Keratinocyte (primary cell): ENCODE measurements around the gene TACC3. TPM values are rescaled to one million over a fixed set of nuclear protein-coding genes. Genes with fewer than 3 reads are reported as not detected.
A peak's percentile ranks its signal among the peaks of the same experiment; 100 is the strongest.

Source experiments
- DNase-seq: peaks from one replicate; pipeline ENCODE4 v3.0.0-alpha.2; 2011; ENCODE audit warnings: low read depth, missing footprints, low spot score
- FAIRE-seq: peaks from 2 replicates; lab custom pipeline; 2011; peaks lifted over from hg19 to GRCh38; lab: Jason Lieb, UNC
- H2AFZ ChIP-seq: 2 replicates; pipeline ENCODE4 v1.6.0; 2012; ENCODE audit warnings: low read length, control low read depth, inconsistent platforms; ENCODE audit not compliant: control insufficient read depth
- H3K27ac ChIP-seq: 2 replicates; pipeline ENCODE4 v1.5.1; 2011; ENCODE audit warnings: low read length; ENCODE audit not compliant: control insufficient read depth, insufficient read depth
- H3K27me3 ChIP-seq: 3 replicates; pipeline ENCODE4 v1.6.0; 2011; ENCODE audit warnings: low read length; ENCODE audit not compliant: control insufficient read depth, insufficient read depth; ENCODE audit errors: extremely low read depth
- H3K36me3 ChIP-seq, 2 experiments: 2 replicates in 1 of 2; 3 replicates in 1 of 2; pipeline ENCODE4 v1.5.1; 2011; ENCODE audit warnings: low read length in 2 of 2, mild to moderate bottlenecking in 1 of 2; ENCODE audit not compliant: control insufficient read depth in 2 of 2, insufficient read depth in 2 of 2; ENCODE audit errors: extremely low read depth in 1 of 2
- H3K4me1 ChIP-seq: 3 replicates; pipeline ENCODE4 v1.5.1; 2011; ENCODE audit warnings: low read length; ENCODE audit not compliant: control insufficient read depth, insufficient read depth; ENCODE audit errors: extremely low read depth
- H3K4me2 ChIP-seq: 3 replicates; pipeline ENCODE4 v1.6.0; 2011; ENCODE audit warnings: low read depth, low read length; ENCODE audit not compliant: control insufficient read depth, insufficient read depth; ENCODE audit errors: extremely low read depth
- H3K4me3 ChIP-seq, 3 experiments: fragments of 200-600 bp in 1 of 3; sonication (generic) in 1 of 3; 2 replicates in 2 of 3; 3 replicates in 1 of 3; pipeline ENCODE4 v1.5.1; 2011 to 2016; ENCODE audit warnings: low read length in 3 of 3, mild to moderate bottlenecking in 3 of 3, control low read depth in 2 of 3, inconsistent platforms in 1 of 3, low read depth in 1 of 3, mixed read lengths in 1 of 3, mixed run types in 1 of 3, moderate library complexity in 1 of 3; ENCODE audit not compliant: control insufficient read depth in 2 of 3, insufficient read depth in 2 of 3; ENCODE audit errors: extremely low read depth in 1 of 3
- H3K79me2 ChIP-seq: 2 replicates; pipeline ENCODE4 v1.6.0; 2012; ENCODE audit warnings: low read length; ENCODE audit not compliant: control insufficient read depth, insufficient read depth
- H3K9ac ChIP-seq: 3 replicates; pipeline ENCODE4 v1.6.0; 2011; ENCODE audit warnings: low read length; ENCODE audit not compliant: control insufficient read depth, insufficient read depth; ENCODE audit errors: extremely low read depth
- H3K9me1 ChIP-seq: 3 replicates; pipeline ENCODE4 v1.6.0; 2011; ENCODE audit warnings: low read length; ENCODE audit not compliant: control insufficient read depth, insufficient read depth; ENCODE audit errors: extremely low read depth
- H3K9me3 ChIP-seq: 2 replicates; pipeline ENCODE4 v1.5.1; 2012; ENCODE audit warnings: low read depth, low read length; ENCODE audit not compliant: control insufficient read depth
- H4K20me1 ChIP-seq: 3 replicates; pipeline ENCODE4 v1.6.0; 2011; ENCODE audit warnings: low read length; ENCODE audit not compliant: control insufficient read depth, insufficient read depth; ENCODE audit errors: extremely low read depth
- EZH2 ChIP-seq: IDR thresholded peaks from one replicate; pipeline ENCODE4 v1.6.1; 2012; ENCODE audit warnings: inconsistent platforms, mild to moderate bottlenecking, low read length, moderate library complexity
- dilution Hi-C: fragments of 300-500 bp; cut with MboI; formaldehyde crosslinking; loops from one replicate; pipeline ENCODE4 v1.7.0; 2020; ENCODE audit warnings: low sequenced_read_pairs; ENCODE audit not compliant: extremely low pct_ligation_motif_present
- polyA plus RNA-seq, 5 experiments: library from polyadenylated mRNA; depleted of rRNA in 3 of 5; stranded (reverse) in 3 of 5; stranded (forward) in 1 of 5; unstranded in 1 of 5; fragments of >200 nt; gene quantifications; 1 replicate in 1 of 5; 2 replicates in 3 of 5; 3 replicates in 1 of 5; pipeline versions ENCODE4 v1.2.1 to v1.2.3, GENCODE V29; 2011 to 2012; ENCODE audit warnings: missing spikeins in 2 of 5, low read depth in 1 of 5, low replicate concordance in 1 of 5
- TF ChIP-seq, protein P1 (sequence below), 3 experiments: IDR thresholded peaks in 1 of 3; conservative IDR thresholded peaks in 1 of 3; optimal IDR thresholded peaks in 1 of 3; 2 replicates in 2 of 3; 3 replicates in 1 of 3; pipeline versions ENCODE3 to v1.5.1; 2011; ENCODE audit warnings: low read length in 3 of 3, mild to moderate bottlenecking in 3 of 3, moderate library complexity in 2 of 3, control low read depth in 1 of 3, inconsistent platforms in 1 of 3; ENCODE audit not compliant: insufficient read depth in 2 of 3; ENCODE audit errors: extremely low read depth in 1 of 3

TACC3 gene
- polyA plus RNA-seq, 1 donor (not counting 4 experiments of a cell fraction or from before 2014, with no cell fraction given) = 19.1 TPM

DNA sequence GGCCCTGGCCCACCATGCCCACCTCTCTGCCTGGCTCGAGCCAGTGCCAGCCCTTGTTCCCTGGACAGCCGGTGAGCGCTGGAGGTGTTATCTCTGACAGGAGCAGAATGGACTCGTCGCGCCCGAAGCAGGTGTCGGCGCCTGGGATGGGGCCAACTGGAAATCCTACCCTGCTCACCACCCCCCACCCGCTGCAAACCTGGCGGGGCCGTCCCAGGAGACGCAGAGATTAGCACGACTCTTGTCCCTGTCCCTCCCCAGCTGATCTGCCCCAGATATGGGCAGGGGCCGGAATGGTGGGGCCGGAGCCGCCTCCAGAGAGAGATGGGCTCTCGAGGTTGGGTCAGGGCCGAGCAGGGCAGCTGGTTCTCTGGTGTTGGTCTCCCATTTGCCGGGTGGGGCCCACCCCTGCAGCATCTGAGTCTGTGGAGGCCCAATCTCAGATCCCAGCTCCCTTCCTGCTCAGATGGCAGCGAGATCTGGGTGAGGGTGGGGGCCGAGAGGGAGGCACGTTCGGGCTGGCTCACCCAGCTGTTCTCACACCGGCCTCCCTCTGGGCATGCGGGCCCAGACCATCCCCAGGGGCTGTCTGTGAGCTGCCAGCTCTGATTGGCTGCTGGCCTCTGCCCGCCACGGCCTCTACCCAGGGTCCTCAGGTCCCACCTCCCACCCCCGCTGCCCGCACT lies 51.7 kb downstream of the TACC3 start:
- H3K9ac ChIP-seq = no peak overlapping the region

DNA sequence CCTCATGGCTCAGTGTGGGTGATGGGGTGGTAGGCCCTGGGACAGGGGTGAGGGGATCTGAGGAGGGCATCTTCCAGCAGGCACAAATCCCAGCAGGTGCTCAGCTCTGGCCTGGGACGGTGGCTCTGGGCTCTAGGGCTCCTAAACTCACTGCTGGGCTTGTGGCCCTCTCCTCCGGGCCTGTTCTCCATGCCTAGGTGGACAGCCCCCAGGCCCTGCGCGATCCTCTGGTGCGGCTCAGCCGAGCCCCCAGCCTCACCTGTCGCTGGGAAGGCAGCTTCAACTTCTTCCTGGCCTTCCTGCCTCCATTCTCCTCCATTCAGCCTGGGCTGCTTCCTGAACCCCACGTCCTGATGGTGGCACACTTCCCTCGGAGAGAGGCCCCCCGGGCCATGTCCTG lies 52.4 kb downstream of the TACC3 start:
- Histone ChIP-seq H3K4me1 (peaks cover 51% of the 10 kb centered on the region), H4K20me1 (no peaks in the 10 kb centered on the region), H3K4me2 (no peak overlapping the region), H2AFZ (no peak overlapping the region), H3K9ac (no peak overlapping the region), H3K27me3 (no peaks in the 10 kb centered on the region), H3K79me2 (no peaks in the 10 kb centered on the region), H3K9me1 (no peaks in the 10 kb centered on the region), H3K36me3 (no peaks in the 10 kb centered on the region), H3K9me3 (no peaks in the 10 kb centered on the region), H3K4me3 (no peak overlapping the region), H3K27ac (no peak overlapping the region)
- TF ChIP-seq EZH2 = no peak
- TF ChIP-seq, protein P1, sequence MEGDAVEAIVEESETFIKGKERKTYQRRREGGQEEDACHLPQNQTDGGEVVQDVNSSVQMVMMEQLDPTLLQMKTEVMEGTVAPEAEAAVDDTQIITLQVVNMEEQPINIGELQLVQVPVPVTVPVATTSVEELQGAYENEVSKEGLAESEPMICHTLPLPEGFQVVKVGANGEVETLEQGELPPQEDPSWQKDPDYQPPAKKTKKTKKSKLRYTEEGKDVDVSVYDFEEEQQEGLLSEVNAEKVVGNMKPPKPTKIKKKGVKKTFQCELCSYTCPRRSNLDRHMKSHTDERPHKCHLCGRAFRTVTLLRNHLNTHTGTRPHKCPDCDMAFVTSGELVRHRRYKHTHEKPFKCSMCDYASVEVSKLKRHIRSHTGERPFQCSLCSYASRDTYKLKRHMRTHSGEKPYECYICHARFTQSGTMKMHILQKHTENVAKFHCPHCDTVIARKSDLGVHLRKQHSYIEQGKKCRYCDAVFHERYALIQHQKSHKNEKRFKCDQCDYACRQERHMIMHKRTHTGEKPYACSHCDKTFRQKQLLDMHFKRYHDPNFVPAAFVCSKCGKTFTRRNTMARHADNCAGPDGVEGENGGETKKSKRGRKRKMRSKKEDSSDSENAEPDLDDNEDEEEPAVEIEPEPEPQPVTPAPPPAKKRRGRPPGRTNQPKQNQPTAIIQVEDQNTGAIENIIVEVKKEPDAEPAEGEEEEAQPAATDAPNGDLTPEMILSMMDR (optimal IDR thresholded peaks at IDR 0.05 in 1 of 3, IDR thresholded peaks at IDR 0.05 in 1 of 3, conservative IDR thresholded peaks at IDR 0.05 in 1 of 3; ENCODE audit: extremely low read depth in 1 of 3, insufficient read depth in 2 of 3, low read length in 3 of 3) = no peak
- DNase-seq = no peak
- no peak for FAIRE-seq
- dilution Hi-C loops = no loop called here

More for the DNA sequence above, 51.7 kb downstream of the TACC3 start:
- DNase-seq (no peak), FAIRE-seq (no peak)
- H2AFZ ChIP-seq = no peak overlapping the region
- no peaks in the 10 kb centered on the region for H3K27me3 ChIP-seq
- no peaks in the 10 kb centered on the region for H4K20me1 ChIP-seq
- H3K9me3 ChIP-seq = no peaks in the 10 kb centered on the region
- H3K79me2 ChIP-seq = no peaks in the 10 kb centered on the region
- no peak overlapping the region for H3K27ac ChIP-seq
- H3K9me1 ChIP-seq = no peaks in the 10 kb centered on the region
- H3K4me1 ChIP-seq = peaks cover 57% of the 10 kb centered on the region
- H3K4me3 ChIP-seq = no peak overlapping the region
- dilution Hi-C loops = no loop called here
- no peaks in the 10 kb centered on the region for H3K36me3 ChIP-seq
- peak overlapping the region; percentile 8 for H3K4me2 ChIP-seq
- no peak for TF ChIP-seq EZH2
- TF ChIP-seq, protein P1 (optimal IDR thresholded peaks at IDR 0.05 in 1 of 3, IDR thresholded peaks at IDR 0.05 in 1 of 3, conservative IDR thresholded peaks at IDR 0.05 in 1 of 3; ENCODE audit: extremely low read depth in 1 of 3, insufficient read depth in 2 of 3, low read length in 3 of 3) = no peak
